GM23338 (cell line): ENCODE measurements around the gene GPR149. TPM values are rescaled to one million over a fixed set of nuclear protein-coding genes. Genes with fewer than 3 reads are reported as not detected.

ENCODE experiments used
- ATAC-seq: fragments of 200-7000 bp; cut with Tn5 transposase; 3 replicates; pipeline ENCODE4 v1.9.1; 2020
- DNase-seq: peaks from one replicate; pipeline ENCODE4 v3.0.0-alpha.2; 2015; ENCODE audit warnings: low spot score
- H2AFZ ChIP-seq: fragments of 200-600 bp; sonication (generic); 2 replicates; pipeline ENCODE4 v1.8.0; 2016; ENCODE audit warnings: antibody characterized with exemption, mild to moderate bottlenecking, moderate library complexity
- H3F3A ChIP-seq: fragments of 200-600 bp; sonication (generic); replicated peaks from 2 replicates; pipeline ENCODE4 v1.8.0; 2017; ENCODE audit warnings: antibody characterized with exemption, mixed run types, low read depth
- H3K27ac ChIP-seq: fragments of 200-600 bp; sonication (generic); 2 replicates; pipeline ENCODE4 v1.6.1; 2016; ENCODE audit warnings: low read depth
- H3K27me3 ChIP-seq: fragments of 200-600 bp; sonication (generic); 2 replicates; pipeline ENCODE4 v1.8.0; 2016; ENCODE audit warnings: mild to moderate bottlenecking, mixed run types, moderate library complexity; ENCODE audit not compliant: insufficient read depth
- H3K36me3 ChIP-seq: fragments of 200-600 bp; sonication (generic); 2 replicates; pipeline ENCODE4 v1.8.0; 2016; ENCODE audit warnings: mild to moderate bottlenecking; ENCODE audit not compliant: insufficient read depth
- H3K4me1 ChIP-seq: fragments of 200-600 bp; sonication (generic); 2 replicates; pipeline ENCODE4 v1.8.0; 2016; ENCODE audit warnings: mild to moderate bottlenecking, moderate library complexity; ENCODE audit not compliant: insufficient read depth
- H3K4me2 ChIP-seq: fragments of 200-600 bp; sonication (generic); 2 replicates; pipeline ENCODE4 v1.7.1; 2017; ENCODE audit warnings: mixed run types
- H3K4me3 ChIP-seq: fragments of 200-600 bp; sonication (generic); 2 replicates; pipeline ENCODE4 v1.6.1; 2016; ENCODE audit warnings: mixed run types
- H3K79me2 ChIP-seq: fragments of 200-600 bp; sonication (generic); replicated peaks from 2 replicates; pipeline ENCODE4 v1.8.0; 2017; ENCODE audit warnings: mild to moderate bottlenecking; ENCODE audit not compliant: insufficient read depth
- H3K9me2 ChIP-seq: fragments of 200-600 bp; sonication (generic); 2 replicates; pipeline ENCODE4 v1.8.0; 2017; ENCODE audit not compliant: insufficient read depth
- H4K20me1 ChIP-seq: fragments of 200-600 bp; sonication (generic); replicated peaks from 2 replicates; pipeline ENCODE4 v1.8.0; 2017; ENCODE audit warnings: mild to moderate bottlenecking; ENCODE audit not compliant: insufficient read depth
- H3K27ac Mint-ChIP-seq: 2 replicates; pipeline ENCODE4 v1.8.0; 2020; ENCODE audit warnings: inconsistent platforms, mild to moderate bottlenecking, moderate library complexity, mixed read lengths
- H3K27me3 Mint-ChIP-seq: 3 replicates; pipeline ENCODE4 v1.8.0; 2022; ENCODE audit warnings: low read depth, mild to moderate bottlenecking, moderate library complexity, mixed read lengths, inconsistent platforms; ENCODE audit not compliant: insufficient read depth, poor library complexity
- H3K36me3 Mint-ChIP-seq: 3 replicates; pipeline ENCODE4 v1.8.0; 2021; ENCODE audit warnings: low read depth, mild to moderate bottlenecking, inconsistent platforms, moderate library complexity, mixed read lengths
- H3K4me1 Mint-ChIP-seq: 3 replicates; pipeline ENCODE4 v1.8.0; 2020; ENCODE audit warnings: mild to moderate bottlenecking, inconsistent platforms, mixed read lengths
- H3K4me3 Mint-ChIP-seq: 3 replicates; pipeline ENCODE4 v1.8.0; 2021; ENCODE audit warnings: moderate library complexity, mild to moderate bottlenecking, inconsistent platforms, mixed read lengths
- H3K9me3 Mint-ChIP-seq: 3 replicates; pipeline ENCODE4 v1.8.0; 2020; ENCODE audit warnings: moderate library complexity, mild to moderate bottlenecking, inconsistent platforms, mixed read lengths
- CTCF ChIP-seq, 2 experiments: fragments of 200-600 bp in 1 of 2; sonication (generic) in 1 of 2; conservative IDR thresholded peaks; 2 replicates each; pipeline versions ENCODE4 v1.5.1 to v1.6.1; 2016 to 2017; ENCODE audit warnings: antibody characterized with exemption in 2 of 2, low read depth in 2 of 2, mild to moderate bottlenecking in 2 of 2, moderate library complexity in 1 of 2
- ZNF114 ChIP-seq: fragments of 250-450 bp; sonication (Bioruptor Pico); IDR thresholded peaks from 2 replicates; pipeline ENCODE4 v1.5.0; 2020; ENCODE audit warnings: mild to moderate bottlenecking, moderate library complexity
- ZNF331 ChIP-seq: fragments of 250-450 bp; sonication (Bioruptor Pico); IDR thresholded peaks from 2 replicates; pipeline ENCODE4 v1.5.0; 2020; ENCODE audit warnings: low read depth, mild to moderate bottlenecking, moderate library complexity
- ZNF462 ChIP-seq: fragments of 250-450 bp; sonication (Bioruptor Pico); IDR thresholded peaks from 2 replicates; pipeline ENCODE4 v1.5.0; 2020; ENCODE audit warnings: mild to moderate bottlenecking, moderate library complexity
- polyA plus RNA-seq: library from polyadenylated mRNA; unstranded; fragments of >200 nt; fragmentation: Nextera tagmentation; extraction: Ambion mirVana; gene quantifications from 2 replicates; pipeline ENCODE4 v1.2.1, GENCODE V29; 2016
- total RNA-seq: library from RNA; depleted of rRNA; stranded (reverse); fragments of >200 nt; shearing (Covaris generic); gene quantifications from 2 replicates; pipeline ENCODE4 v1.2.3, GENCODE V29; 2014

GPR149 gene
- total and polyA plus RNA-seq, 2 experiments from 2014 or later, result 0.11 to 0.21 TPM

GRCh38 chr3:154314152-154314551 is 115.8 kb downstream of the GPR149 start:
- peaks cover 17% of the 10 kb centered on the region for H3K4me1 Mint-ChIP-seq
- no peak overlapping the region for H3K4me2 ChIP-seq
- H3K27me3 ChIP-seq, result no peaks in the 10 kb centered on the region
- H3K4me3 Mint-ChIP-seq, result no peak overlapping the region
- H3K4me3 ChIP-seq, result no peak overlapping the region
- no peak overlapping the region for H3K27ac ChIP-seq
- H2AFZ ChIP-seq, result no peak overlapping the region
- TF ChIP-seq ZNF462 (CRISPR knock-in tag) (no peak), CTCF (conservative IDR thresholded peaks at IDR 0.05; ENCODE audit: low read depth in 2 of 2) (peak in 1 of 2 experiments; percentile 56; a peak in 3 of 4 replicates)
- H3K79me2 ChIP-seq, result peaks cover 68% of the 10 kb centered on the region
- H3K36me3 Mint-ChIP-seq, result peaks cover 52% of the 10 kb centered on the region
- H3K27me3 Mint-ChIP-seq, result no peaks in the 10 kb centered on the region
- DNase-seq (peak; percentile 23), ATAC-seq (no peak)
- H3K9me2 ChIP-seq, result no peaks in the 10 kb centered on the region
- H3K27ac Mint-ChIP-seq, result no peak overlapping the region
- peaks cover 18% of the 10 kb centered on the region for H3K4me1 ChIP-seq
- no peaks in the 10 kb centered on the region for H3F3A ChIP-seq
- H4K20me1 ChIP-seq, result peaks cover 36% of the 10 kb centered on the region
- H3K9me3 Mint-ChIP-seq, result no peaks in the 10 kb centered on the region
- H3K36me3 ChIP-seq, result peaks cover 51% of the 10 kb centered on the region

- ATAC-seq, result no peak
- peaks cover 75% of the 10 kb centered on the region for H3K36me3 Mint-ChIP-seq
- peaks cover 54% of the 10 kb centered on the region for H3K36me3 ChIP-seq
- TF ChIP-seq CTCF (conservative IDR thresholded peaks at IDR 0.05; ENCODE audit: low read depth in 2 of 2) (no peak), ZNF331 (CRISPR knock-in tag) (no peak), ZNF114 (CRISPR knock-in tag) (no peak)
These were observed 119.2 kb downstream of the GPR149 start for GRCh38 chr3:154310840-154311239.

More at GRCh38 chr3:154310840-154311239, 119.2 kb downstream of the GPR149 start:
- Histone ChIP-seq H3K4me3 (no peak overlapping the region), H3K79me2 (peaks cover 62% of the 10 kb centered on the region), H3K4me2 (no peak overlapping the region), H3K4me1 (no peaks in the 10 kb centered on the region), H4K20me1 (peaks cover 12% of the 10 kb centered on the region; the same call in 1 of the 2 replicates), H2AFZ (no peak overlapping the region), H3F3A (no peaks in the 10 kb centered on the region), H3K9me2 (no peaks in the 10 kb centered on the region), H3K27me3 (no peaks in the 10 kb centered on the region), H3K27ac (no peak overlapping the region)
- DNase-seq, result no peak
- Mint-ChIP-seq H3K9me3 (no peaks in the 10 kb centered on the region), H3K4me1 (no peaks in the 10 kb centered on the region), H3K4me3 (no peak overlapping the region), H3K27ac (no peak overlapping the region), H3K27me3 (no peaks in the 10 kb centered on the region)
